H1 (cell line): ENCODE data around the gene SHROOM4. TPM values are rescaled to one million over a fixed set of nuclear protein-coding genes. Genes with fewer than 3 reads are reported as not detected.

Experiments
- CTCF ChIA-PET: fragments of 300-600 bp; sonication (Branson Sonifier 250); formaldehyde crosslinking; loops from one replicate; lab custom pipeline; 2021; ENCODE audit not compliant: partially characterized antibody; lab: Charles Lee
- POLR2A ChIA-PET: fragments of 300-600 bp; sonication (Branson Sonifier 250); formaldehyde crosslinking; loops from one replicate; lab custom pipeline; 2021; ENCODE audit warnings: inconsistent platforms; ENCODE audit not compliant: partially characterized antibody; lab: Charles Lee
- DNase-seq, 2 experiments: peaks; one replicate each; pipeline versions ENCODE4 v3.0.0 to v3.0.0-alpha.2; 2010 to 2022; ENCODE audit warnings: low spot score in 2 of 2, low read depth in 1 of 2, mixed read lengths in 1 of 2
- FAIRE-seq: peaks from 2 replicates; lab custom pipeline; 2011; peaks lifted over from hg19 to GRCh38; lab: Jason Lieb, UNC
- H2AFZ ChIP-seq: 2 replicates; pipeline ENCODE4 v1.8.1; 2012; ENCODE audit warnings: low read length, inconsistent platforms
- H2AK5ac ChIP-seq: 2 replicates; pipeline ENCODE4 v1.6.1; 2013; ENCODE audit warnings: low read depth, low read length
- H2BK120ac ChIP-seq: replicated peaks from 2 replicates; pipeline ENCODE3; 2013; ENCODE audit warnings: low read depth, low read length, inconsistent platforms
- H2BK12ac ChIP-seq: 2 replicates; pipeline ENCODE4 v1.6.1; 2013; ENCODE audit warnings: low read depth, low read length
- H2BK15ac ChIP-seq: 2 replicates; pipeline ENCODE4 v1.6.1; 2013; ENCODE audit warnings: low read length
- H2BK20ac ChIP-seq: 2 replicates; pipeline ENCODE4 v1.6.1; 2013; ENCODE audit warnings: low read length
- H2BK5ac ChIP-seq: 2 replicates; pipeline ENCODE4 v1.6.1; 2013; ENCODE audit warnings: low read depth, low read length
- H3K14ac ChIP-seq: 2 replicates; pipeline ENCODE4 v1.6.1; 2013; ENCODE audit warnings: inconsistent platforms; ENCODE audit not compliant: insufficient read length
- H3K18ac ChIP-seq: 2 replicates; pipeline ENCODE4 v1.6.1; 2013; ENCODE audit warnings: low read length; ENCODE audit errors: extremely low read depth
- H3K23ac ChIP-seq: 2 replicates; pipeline ENCODE4 v1.6.1; 2013; ENCODE audit warnings: inconsistent platforms; ENCODE audit not compliant: insufficient read length
- H3K23me2 ChIP-seq: 2 replicates; pipeline ENCODE4 v1.6.1; 2013; ENCODE audit warnings: low read depth, low read length
- H3K27ac ChIP-seq: 2 replicates; pipeline ENCODE4 v1.6.1; 2011; ENCODE audit warnings: low read depth, low read length, inconsistent platforms
- H3K27me3 ChIP-seq, 4 experiments: replicated peaks in 1 of 4; 1 replicate in 1 of 4; 2 replicates in 3 of 4; pipeline versions ENCODE4 v1.6.1 to v1.8.1; 2011 to 2013; ENCODE audit warnings: low read length in 3 of 4, mild to moderate bottlenecking in 3 of 4, inconsistent platforms in 2 of 4, mixed read lengths in 2 of 4, moderate library complexity in 1 of 4; ENCODE audit not compliant: control insufficient read depth in 3 of 4, insufficient read depth in 3 of 4; ENCODE audit errors: extremely low read depth in 1 of 4
- H3K36me3 ChIP-seq, 4 experiments: 2 replicates each; pipeline versions ENCODE4 v1.6.1 to v1.8.1; 2011 to 2013; ENCODE audit warnings: mild to moderate bottlenecking in 4 of 4, low read length in 3 of 4, moderate library complexity in 2 of 4, control low read depth in 1 of 4, inconsistent platforms in 1 of 4; ENCODE audit not compliant: insufficient read depth in 4 of 4, control insufficient read depth in 2 of 4
- H3K4ac ChIP-seq: replicated peaks from 2 replicates; pipeline ENCODE3; 2013; ENCODE audit warnings: low read length, low read depth, mixed read lengths, inconsistent platforms; ENCODE audit not compliant: insufficient read length
- H3K4me1 ChIP-seq, 4 experiments: replicated peaks in 1 of 4; 1 replicate in 1 of 4; 2 replicates in 3 of 4; pipeline versions ENCODE4 v1.6.1 to v1.8.1; 2011 to 2013; ENCODE audit warnings: low read length in 3 of 4, inconsistent platforms in 2 of 4, mixed read lengths in 1 of 4; ENCODE audit not compliant: insufficient read depth in 4 of 4, control insufficient read depth in 3 of 4
- H3K4me2 ChIP-seq, 2 experiments: 2 replicates each; pipeline versions ENCODE4 v1.6.1 to v1.8.1; 2011 to 2013; ENCODE audit warnings: low read depth in 2 of 2, low read length in 2 of 2, control low read depth in 1 of 2, inconsistent platforms in 1 of 2, mild to moderate bottlenecking in 1 of 2; ENCODE audit not compliant: insufficient read depth in 1 of 2
- H3K4me3 ChIP-seq, 4 experiments: fragments of 200-600, 300-600 bp in 1 of 4; sonication (generic), shearing (Covaris generic), sonication (Bioruptor Twin) in 1 of 4; 2 replicates each; pipeline versions ENCODE4 v1.5.1 to v1.8.1; 2011 to 2016; ENCODE audit warnings: low read length in 4 of 4, low read depth in 3 of 4, control low read depth in 2 of 4, inconsistent platforms in 2 of 4, mild to moderate bottlenecking in 2 of 4, mixed read lengths in 1 of 4, moderate library complexity in 1 of 4; ENCODE audit not compliant: insufficient read depth in 2 of 4; ENCODE audit errors: extremely low read depth in 1 of 4
- H3K56ac ChIP-seq: replicated peaks from 2 replicates; pipeline ENCODE3; 2013; ENCODE audit warnings: low read depth, mild to moderate bottlenecking, mixed read lengths, low read length, inconsistent platforms; ENCODE audit not compliant: insufficient read length
- H3K79me1 ChIP-seq: 2 replicates; pipeline ENCODE4 v1.6.1; 2013; ENCODE audit warnings: low read depth, low read length, control low read depth
- H3K79me2 ChIP-seq, 2 experiments: 2 replicates each; pipeline versions ENCODE4 v1.6.1 to v1.8.1; 2012 to 2013; ENCODE audit warnings: low read length in 2 of 2, mild to moderate bottlenecking in 2 of 2, inconsistent platforms in 1 of 2; ENCODE audit not compliant: insufficient read depth in 2 of 2, control insufficient read depth in 1 of 2
- H3K9ac ChIP-seq, 4 experiments: replicated peaks in 1 of 4; 1 replicate in 1 of 4; 2 replicates in 3 of 4; pipeline versions ENCODE4 v1.6.1 to v1.8.1; 2011 to 2013; ENCODE audit warnings: low read depth in 3 of 4, low read length in 3 of 4, control low read depth in 2 of 4, mild to moderate bottlenecking in 2 of 4, moderate library complexity in 2 of 4, inconsistent platforms in 1 of 4; ENCODE audit errors: extremely low read depth in 1 of 4
- H3K9me3 ChIP-seq, 2 experiments: 2 replicates each; pipeline versions ENCODE4 v1.6.1 to v1.8.1; 2012 to 2013; ENCODE audit warnings: mild to moderate bottlenecking in 2 of 2, moderate library complexity in 2 of 2, control low read depth in 1 of 2, inconsistent platforms in 1 of 2, low read depth in 1 of 2, low read length in 1 of 2, mixed read lengths in 1 of 2; ENCODE audit not compliant: insufficient read depth in 2 of 2
- H4K20me1 ChIP-seq, 2 experiments: replicated peaks in 1 of 2; 2 replicates each; pipeline versions ENCODE3 to v1.8.1; 2011 to 2013; ENCODE audit warnings: inconsistent platforms in 2 of 2, low read length in 2 of 2, mild to moderate bottlenecking in 1 of 2; ENCODE audit not compliant: insufficient read depth in 2 of 2, control insufficient read depth in 1 of 2
- H4K5ac ChIP-seq: 2 replicates; pipeline ENCODE4 v1.6.1; 2013; ENCODE audit warnings: low read length, low read depth, mixed read lengths, inconsistent platforms; ENCODE audit not compliant: insufficient read length
- H4K8ac ChIP-seq: 2 replicates; pipeline ENCODE4 v1.8.0; 2013; ENCODE audit warnings: mild to moderate bottlenecking, moderate library complexity, low read length, inconsistent platforms; ENCODE audit not compliant: insufficient read depth; ENCODE audit errors: extremely low read depth
- H4K91ac ChIP-seq: replicated peaks from 2 replicates; pipeline ENCODE3; 2013; ENCODE audit warnings: low read length, mixed read lengths, inconsistent platforms; ENCODE audit not compliant: insufficient read length
- CBX5 ChIP-seq: fragments of 300-800, 300-1000 bp; sonication (generic); IDR thresholded peaks from 2 replicates; pipeline ENCODE4 v1.7.1; 2016; ENCODE audit warnings: antibody characterized with exemption, low read length, low read depth
- HDAC6 ChIP-seq: IDR thresholded peaks from one replicate; pipeline ENCODE4 v1.7.1; 2012; ENCODE audit warnings: low read depth, mild to moderate bottlenecking, inconsistent platforms, low read length, moderate library complexity
- JUN ChIP-seq: IDR thresholded peaks from 2 replicates; pipeline ENCODE4 v1.6.1; 2011; ENCODE audit warnings: low read depth, mild to moderate bottlenecking, improper control_type of control experiment, low read length
- JUND ChIP-seq: IDR thresholded peaks from 2 replicates; pipeline ENCODE4 v1.6.1; 2011; ENCODE audit warnings: mild to moderate bottlenecking, improper control_type of control experiment, low read length
- KDM1A ChIP-seq: fragments of 200-600, 300-600 bp; sonication (generic); IDR thresholded peaks from 2 replicates; pipeline ENCODE4 v1.7.1; 2016; ENCODE audit warnings: mild to moderate bottlenecking, low read length, borderline replicate concordance
- RBBP5 ChIP-seq: IDR thresholded peaks from 2 replicates; pipeline ENCODE4 v1.7.1; 2012; ENCODE audit warnings: low read depth, mild to moderate bottlenecking, inconsistent platforms, low read length, moderate library complexity, borderline replicate concordance
- RNF2 ChIP-seq: fragments of 200-900, 300-1000 bp; sonication (generic); IDR thresholded peaks from 2 replicates; pipeline ENCODE4 v1.7.1; 2016; ENCODE audit warnings: borderline replicate concordance, low read depth, mild to moderate bottlenecking, antibody characterized with exemption, low read length; ENCODE audit not compliant: poor library complexity, severe bottlenecking; ENCODE audit errors: missing control alignments
- SP4 ChIP-seq: IDR thresholded peaks from 2 replicates; pipeline ENCODE4 v1.6.1; 2012; ENCODE audit warnings: low read length, inconsistent platforms
- TBP ChIP-seq: IDR thresholded peaks from 2 replicates; pipeline ENCODE4 v1.6.1; 2011; ENCODE audit warnings: low read depth, low read length, improper control_type of control experiment
- WGBS, 2 experiments: shearing (Covaris generic) in 1 of 2; methylation state at CpG; one replicate each; pipeline versions ENCODE4 v1.1.6 to v1.1.7; 2013 to 2015; ENCODE audit warnings: low lambda C conversion rate in 2 of 2, mixed read lengths in 2 of 2, inconsistent platforms in 1 of 2, low coverage in 1 of 2, missing lambda C conversion rate in 1 of 2; ENCODE audit not compliant: insufficient replicate concordance in 2 of 2, insufficient coverage in 1 of 2, insufficient read length in 1 of 2; ENCODE audit errors: extremely low coverage in 1 of 2, missing lambda C conversion rate in 1 of 2; 5-methylcytosine and 5-hydroxymethylcytosine counted together
- polyA plus RNA-seq, 7 experiments: library from polyadenylated mRNA; depleted of rRNA in 3 of 7; stranded (reverse) in 5 of 7; unstranded in 2 of 7; fragments of >200 nt in 5 of 7; fragments of 200-250 nt in 2 of 7; gene quantifications; 1 replicate in 5 of 7; 2 replicates in 1 of 7; 4 replicates in 1 of 7; pipeline versions ENCODE4 v1.2.1 to v1.2.3, GENCODE V29; 2011 to 2013; ENCODE audit warnings: missing spikeins in 2 of 7, mixed read lengths in 2 of 7
- total RNA-seq: library from RNA; stranded (reverse); fragmentation: NEBNext Ultra II Directional; extraction: Animal tissue kit (Norgen Biotek cat#: 25700); gene quantifications from 2 replicates; pipeline ENCODE4 v1.2.1, GENCODE V29; 2021
- TF ChIP-seq, protein P1 (sequence below): IDR thresholded peaks from 2 replicates; pipeline ENCODE4 v1.6.1; 2011; ENCODE audit warnings: low read depth, mild to moderate bottlenecking, low read length; ENCODE audit not compliant: insufficient read depth
- TF ChIP-seq, protein P2 (sequence below): IDR thresholded peaks from 2 replicates; pipeline ENCODE4 v1.6.1; 2012; ENCODE audit warnings: inconsistent platforms

SHROOM4 gene
- total and polyA plus RNA-seq, 2 of the 8 experiments (the other 6 are each of a cell fraction or from before 2014, with no cell fraction given) = 1.6 to 5.6 TPM

DNA sequence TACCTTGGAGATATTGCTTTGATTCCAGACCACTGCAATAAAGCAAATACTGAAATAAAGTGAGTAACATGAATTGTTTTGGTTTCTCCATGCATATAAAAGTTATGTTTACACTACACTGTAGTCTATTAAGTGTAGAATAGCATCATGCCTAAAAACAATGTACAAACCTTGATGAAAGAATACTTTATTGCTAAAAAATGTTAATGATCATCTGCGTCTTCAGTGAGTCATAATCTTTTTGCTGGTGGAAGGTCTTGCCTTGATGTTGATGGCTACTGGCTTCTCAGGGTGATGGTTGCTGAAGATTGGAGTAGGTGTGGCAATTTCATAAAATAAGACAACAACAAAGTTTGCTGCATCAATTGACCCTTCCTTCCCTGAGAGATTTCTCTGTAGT is 145.1 kb downstream of the SHROOM4 start:
- Histone ChIP-seq H3K27ac (no peak overlapping the region), H3K4ac (no peak overlapping the region), H4K20me1 (no peaks in the 10 kb centered on the region), H3K23me2 (no peaks in the 10 kb centered on the region), H3K18ac (no peak overlapping the region), H3K56ac (no peak overlapping the region), H2AK5ac (no peak overlapping the region), H4K8ac (no peak overlapping the region), H3K36me3 (no peaks in the 10 kb centered on the region), H3K4me1 (no peaks in the 10 kb centered on the region), H2BK15ac (no peak overlapping the region), H3K4me3 (no peak overlapping the region), H3K9ac (no peak overlapping the region), H3K79me1 (no peaks in the 10 kb centered on the region), H2BK12ac (no peak overlapping the region), H3K14ac (no peak overlapping the region), H2BK20ac (no peak overlapping the region), H3K4me2 (no peak overlapping the region), H3K9me3 (no peaks in the 10 kb centered on the region), H2BK5ac (no peak overlapping the region), H4K5ac (no peak overlapping the region), H4K91ac (no peak overlapping the region), H3K79me2 (no peaks in the 10 kb centered on the region), H3K27me3 (no peaks in the 10 kb centered on the region), H2AFZ (no peak overlapping the region), H2BK120ac (no peak overlapping the region), H3K23ac (no peak overlapping the region)
- ChIA-PET POLR2A (no interaction called here), CTCF (no interaction called here)
- TF ChIP-seq SP4 = no peak
- TF ChIP-seq JUN = no peak
- TF ChIP-seq JUND = no peak
- TF ChIP-seq CBX5 = no peak
- no peak for TF ChIP-seq TBP
- TF ChIP-seq, protein P1, sequence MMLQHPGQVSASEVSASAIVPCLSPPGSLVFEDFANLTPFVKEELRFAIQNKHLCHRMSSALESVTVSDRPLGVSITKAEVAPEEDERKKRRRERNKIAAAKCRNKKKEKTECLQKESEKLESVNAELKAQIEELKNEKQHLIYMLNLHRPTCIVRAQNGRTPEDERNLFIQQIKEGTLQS = no peak
- TF ChIP-seq RBBP5 = no peak
- no peak for TF ChIP-seq HDAC6
- TF ChIP-seq, protein P2, sequence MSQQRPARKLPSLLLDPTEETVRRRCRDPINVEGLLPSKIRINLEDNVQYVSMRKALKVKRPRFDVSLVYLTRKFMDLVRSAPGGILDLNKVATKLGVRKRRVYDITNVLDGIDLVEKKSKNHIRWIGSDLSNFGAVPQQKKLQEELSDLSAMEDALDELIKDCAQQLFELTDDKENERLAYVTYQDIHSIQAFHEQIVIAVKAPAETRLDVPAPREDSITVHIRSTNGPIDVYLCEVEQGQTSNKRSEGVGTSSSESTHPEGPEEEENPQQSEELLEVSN = no peak
- no peak for TF ChIP-seq KDM1A
- no peak for TF ChIP-seq RNF2
- WGBS, 2 experiments = 87% methylated on average over 1 of the region's 1 CpG; no CpG with 5 or more reads in 1 of the 2 experiments
- FAIRE-seq (no peak), DNase-seq (no peak)
